ENCODE results near the gene FAM174C.
A peak's percentile ranks its signal among the peaks of the same experiment; 100 is the strongest.

The FAM174C gene

DNA sequence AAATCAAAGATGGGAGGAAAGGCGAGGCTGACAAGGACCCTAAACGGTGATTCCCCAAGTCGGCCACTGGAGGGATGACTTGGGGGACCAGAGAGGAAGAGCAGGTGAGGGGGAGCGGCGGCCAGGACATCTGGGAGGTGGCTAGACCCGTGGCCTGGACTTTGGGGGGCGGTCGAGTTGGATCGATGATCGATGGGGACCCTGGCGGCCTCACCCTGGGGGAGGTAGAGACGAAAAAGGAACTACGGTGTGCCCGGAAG is 13.9 kb upstream of the FAM174C start:
- no peaks in the 10 kb centered on the region for H3K9me3 ChIP-seq (replicated peaks in 1 of 11)
- H3K27me3 ChIP-seq: no peaks in the 10 kb centered on the region
- peaks cover 20 to 87% (median 47%) of the 10 kb centered on the region in 11 experiments for H4K20me1 ChIP-seq
- H3K9ac ChIP-seq: peak overlapping the region; percentile 66 to 96 (median 80)
- peak overlapping the region; percentile 60 to 84 (median 75) for H3K27ac ChIP-seq
- peaks cover 13 to 20% (median 19%) of the 10 kb centered on the region in 11 experiments for H3K36me3 ChIP-seq
- no peak for TF ChIP-seq Cebpa-rat (IDR thresholded peaks at IDR 0.05)
- peaks cover 89 to 97% (median 96%) of the 10 kb centered on the region in 10 experiments for H3K4me1 ChIP-seq
- peak overlapping the region; percentile 65 to 77 (median 72) for H3K4me3 ChIP-seq
- H3K4me2 ChIP-seq: peak overlapping the region; percentile 93 to 100 (median 99)

DNA sequence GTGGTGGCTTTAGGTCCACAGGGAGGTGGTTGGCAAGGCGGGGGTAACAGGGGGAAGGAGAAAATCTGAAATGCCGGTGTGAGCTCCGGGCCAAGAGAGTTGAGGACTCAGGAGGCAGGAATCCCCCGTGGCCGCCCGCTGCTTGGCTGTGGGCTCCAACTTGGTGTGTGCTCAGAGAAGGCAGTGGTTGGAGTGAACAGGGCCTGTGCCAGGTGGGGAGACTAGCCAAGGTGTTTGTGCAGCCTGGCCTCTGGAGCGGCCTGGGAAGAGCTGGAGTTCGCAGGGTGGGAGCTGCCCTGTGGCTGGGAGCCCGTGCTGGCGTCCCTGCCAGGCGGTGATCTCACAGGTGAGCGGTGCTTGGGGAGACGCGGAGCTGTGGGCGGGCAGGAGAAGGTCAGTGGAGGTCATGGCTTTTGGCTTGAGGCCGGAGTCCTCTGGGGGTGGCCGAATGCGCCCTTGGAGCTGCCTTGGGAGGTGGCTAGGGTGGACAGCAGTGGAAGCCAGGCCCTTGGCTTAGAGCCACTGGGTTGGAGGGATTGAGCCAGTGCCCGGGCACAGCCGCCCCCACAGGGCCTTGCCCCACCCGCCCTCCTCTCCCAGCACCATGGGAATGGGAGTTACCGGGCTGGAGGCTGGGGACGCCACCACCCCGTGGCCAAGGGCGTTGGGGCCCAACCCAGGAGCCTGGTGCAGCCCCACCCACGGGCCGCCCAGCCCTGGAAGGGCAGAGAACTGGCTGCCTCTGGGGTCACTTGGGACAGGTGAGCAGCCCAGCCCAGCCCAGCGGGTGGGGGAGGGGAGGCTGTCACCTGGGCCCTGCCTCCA is 13.3 kb upstream of the FAM174C start:
- Histone ChIP-seq H3K27ac (peak overlapping the region; percentile 60 to 84 (median 75); a peak in 20 of 22 replicates), H3K36me3 (peaks cover 8 to 15% (median 14%) of the 10 kb centered on the region in 11 experiments), H3K9me3 (replicated peaks in 1 of 11) (no peaks in the 10 kb centered on the region), H3K9ac (peak overlapping the region; percentile 66 to 96 (median 80)), H3K27me3 (no peaks in the 10 kb centered on the region), H3K4me2 (peak overlapping the region; percentile 93 to 100 (median 99)), H3K4me1 (peaks cover 85 to 97% (median 94%) of the 10 kb centered on the region in 10 experiments), H4K20me1 (peaks cover 15 to 83% (median 42%) of the 10 kb centered on the region in 11 experiments), H3K4me3 (peak overlapping the region; percentile 65 to 77 (median 72))
- no peak for TF ChIP-seq Cebpa-rat (IDR thresholded peaks at IDR 0.05)

DNA sequence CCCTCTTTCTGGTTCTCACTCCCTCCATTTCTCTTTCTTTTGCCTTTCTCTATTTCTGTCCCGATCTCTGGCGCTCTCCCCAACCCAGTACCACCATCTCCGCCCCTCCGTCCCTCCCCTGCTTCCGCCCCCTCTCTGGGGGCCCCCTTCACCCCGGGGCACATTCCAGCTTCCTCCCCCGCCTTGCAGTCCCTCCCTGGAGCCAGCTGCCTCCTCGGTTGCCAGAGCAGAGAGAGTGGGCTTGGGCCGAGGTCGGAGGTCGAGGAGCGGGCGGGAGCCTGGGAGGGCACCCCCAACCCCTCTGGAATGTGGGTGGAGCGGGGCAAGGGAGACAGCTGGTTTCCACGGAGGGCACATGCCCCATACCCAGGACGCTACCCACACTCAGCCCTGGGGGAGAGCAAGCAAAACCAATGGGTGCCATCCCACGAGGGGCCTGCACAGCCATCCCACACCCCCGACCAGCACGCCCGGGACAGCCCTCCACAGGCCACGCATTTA is 12.7 kb upstream of the FAM174C start:
- Histone ChIP-seq H3K4me2 (peak overlapping the region; percentile 93 to 100 (median 99)), H3K4me1 (peaks cover 85 to 97% (median 94%) of the 10 kb centered on the region in 10 experiments), H3K36me3 (peaks cover 1 to 8% (median 7%) of the 10 kb centered on the region in 11 experiments; a peak in 19 of 22 replicates), H3K9me3 (replicated peaks in 1 of 11) (no peaks in the 10 kb centered on the region), H3K27ac (peak overlapping the region; percentile 9 to 84 (median 75); a peak in 19 of 22 replicates), H3K9ac (peak overlapping the region; percentile 66 to 96 (median 80); a peak in 21 of 22 replicates), H4K20me1 (peaks cover 8 to 83% (median 41%) of the 10 kb centered on the region in 11 experiments; a peak in 21 of 22 replicates), H3K4me3 (peak overlapping the region; percentile 65 to 77 (median 72)), H3K27me3 (no peaks in the 10 kb centered on the region; a peak in 2 of 22 replicates)
- TF ChIP-seq Cebpa-rat (IDR thresholded peaks at IDR 0.05): no peak

DNA sequence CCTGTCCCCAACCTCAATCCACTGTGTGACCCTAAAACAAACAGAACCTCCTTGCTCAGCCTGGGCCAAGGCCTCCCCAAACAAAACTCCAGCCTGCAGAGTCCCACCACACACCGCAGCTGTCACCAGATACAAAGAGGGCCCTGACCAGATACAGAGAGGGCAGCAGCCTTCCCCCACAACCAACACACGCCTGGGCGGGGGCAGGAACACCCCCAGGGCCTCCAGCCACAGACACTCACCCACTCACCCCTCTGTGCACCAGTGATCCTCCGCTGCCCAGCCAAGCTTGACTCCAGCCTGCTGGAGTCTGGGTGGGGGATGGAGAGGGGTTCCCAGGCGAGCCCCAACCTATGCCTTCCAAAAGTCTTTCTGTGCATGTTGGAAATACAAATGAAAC is 12.1 kb upstream of the FAM174C start:
- H3K4me2 ChIP-seq: peak overlapping the region; percentile 93 to 100 (median 99)
- peak overlapping the region; percentile 65 to 77 (median 72); a peak in 18 of 20 replicates for H3K4me3 ChIP-seq
- TF ChIP-seq Cebpa-rat (IDR thresholded peaks at IDR 0.05): no peak
- H3K27ac ChIP-seq: peak overlapping the region in 10 of 11 experiments; percentile 68 to 84 (median 76); a peak in 17 of 22 replicates
- peaks cover 3 to 83% (median 39%) of the 10 kb centered on the region in 11 experiments; a peak in 20 of 22 replicates for H4K20me1 ChIP-seq
- H3K9me3 ChIP-seq (replicated peaks in 1 of 11): no peaks in the 10 kb centered on the region
- peaks cover 0 to 3% (median 2%) of the 10 kb centered on the region in 11 experiments; a peak in 16 of 22 replicates for H3K36me3 ChIP-seq
- H3K27me3 ChIP-seq: no peaks in the 10 kb centered on the region; a peak in 2 of 22 replicates
- peak overlapping the region in 10 of 11 experiments; percentile 66 to 96 (median 80); a peak in 18 of 22 replicates for H3K9ac ChIP-seq
- peaks cover 85 to 97% (median 94%) of the 10 kb centered on the region in 10 experiments for H3K4me1 ChIP-seq

DNA sequence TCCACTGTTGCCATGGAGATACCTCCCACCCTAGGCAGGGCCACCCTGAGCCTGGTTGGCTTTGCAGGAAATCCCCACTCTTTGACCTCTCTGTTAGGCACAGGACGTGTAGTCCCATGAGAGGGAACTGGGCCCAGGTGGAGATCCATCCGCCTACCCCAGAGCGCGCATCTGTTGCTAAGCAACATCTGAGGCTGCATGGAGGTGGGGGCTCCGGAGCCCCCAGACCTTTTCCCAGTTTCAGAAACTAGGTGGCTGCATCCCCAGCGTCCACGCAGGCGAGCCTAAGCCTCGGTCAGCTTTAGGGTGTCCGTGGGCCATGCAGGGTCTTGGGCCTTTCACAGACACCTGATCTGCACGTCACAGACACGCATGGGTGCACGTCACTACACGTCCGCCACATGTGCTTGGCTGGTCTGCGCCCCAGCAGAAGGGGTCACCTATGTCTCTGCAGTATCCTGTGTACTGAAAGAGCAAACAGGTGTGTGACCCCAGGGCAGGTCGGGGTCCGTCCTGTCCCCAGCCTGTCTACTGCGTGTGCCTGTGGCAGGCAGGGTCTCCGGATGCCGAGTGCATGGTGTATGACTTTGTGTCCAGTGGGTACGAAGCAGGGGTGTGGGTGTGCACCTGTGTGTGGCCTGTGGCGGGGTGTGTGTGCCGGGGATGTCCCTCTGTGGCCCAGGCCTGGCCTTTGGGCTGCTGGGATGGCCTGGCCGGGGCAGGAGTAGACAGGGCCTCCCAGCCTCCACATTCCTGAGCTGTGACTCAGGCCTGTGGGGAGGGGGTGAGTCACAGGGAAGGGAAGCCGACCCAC is 10.3 kb upstream of the FAM174C start:
- Histone ChIP-seq H3K4me2 (peak overlapping the region; percentile 93 to 100 (median 99)), H3K4me1 (peaks cover 75 to 89% (median 85%) of the 10 kb centered on the region in 10 experiments), H3K27ac (peak overlapping the region in 4 of 11 experiments; percentile 8 to 81 (median 28); a peak in 3 of 22 replicates), H3K36me3 (peaks cover 0 to 1% (median 0%) of the 10 kb centered on the region in 11 experiments; a peak in 3 of 22 replicates), H3K27me3 (no peaks in the 10 kb centered on the region; a peak in 2 of 22 replicates), H4K20me1 (peaks cover 6 to 76% (median 38%) of the 10 kb centered on the region in 11 experiments; a peak in 21 of 22 replicates), H3K9me3 (replicated peaks in 1 of 11) (no peaks in the 10 kb centered on the region), H3K4me3 (peak overlapping the region in 4 of 10 experiments; percentile 18 to 50 (median 35); a peak in 6 of 20 replicates), H3K9ac (peak overlapping the region in 5 of 11 experiments; percentile 11 to 41 (median 35); a peak in 3 of 22 replicates)
- TF ChIP-seq Cebpa-rat (IDR thresholded peaks at IDR 0.05): no peak

DNA sequence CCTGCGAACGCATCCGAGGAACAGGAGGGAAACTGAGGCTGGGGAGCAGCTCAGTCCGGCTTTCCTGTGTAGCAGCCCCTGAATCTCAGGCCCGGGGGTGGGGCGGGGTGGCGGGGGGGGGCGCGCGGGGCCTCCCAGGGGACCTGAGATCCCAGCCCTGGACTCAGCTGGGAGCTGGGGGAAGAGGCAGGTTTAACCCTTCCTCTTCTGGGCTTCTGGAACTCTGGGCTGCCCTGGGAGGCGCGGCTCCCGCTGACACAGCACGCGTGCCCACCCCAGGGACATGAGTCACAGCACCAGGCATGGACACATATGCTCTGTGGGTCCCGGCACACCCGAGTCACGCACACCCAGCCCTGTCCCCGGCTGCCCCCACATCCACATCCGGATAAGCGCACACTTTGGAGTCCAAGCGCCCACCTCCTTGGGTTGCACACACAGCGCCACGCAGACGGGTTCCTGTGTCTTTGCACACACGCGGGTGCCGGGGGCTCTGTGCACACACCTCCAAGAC is 9.7 kb upstream of the FAM174C start:
- H3K9ac ChIP-seq: peak overlapping the region in 10 of 11 experiments; percentile 13 to 100 (median 86); a peak in 15 of 22 replicates
- H3K4me1 ChIP-seq: peaks cover 74 to 89% (median 85%) of the 10 kb centered on the region in 10 experiments
- H3K4me3 ChIP-seq: peak overlapping the region; percentile 51 to 75 (median 62); a peak in 19 of 20 replicates
- TF ChIP-seq Cebpa-rat (IDR thresholded peaks at IDR 0.05): no peak
- H4K20me1 ChIP-seq: peaks cover 12 to 76% (median 41%) of the 10 kb centered on the region in 11 experiments
- H3K4me2 ChIP-seq: peak overlapping the region; percentile 93 to 100 (median 99)
- H3K27ac ChIP-seq: peak overlapping the region in 9 of 11 experiments; percentile 18 to 74 (median 58); a peak in 10 of 22 replicates
- no peaks in the 10 kb centered on the region; a peak in 2 of 22 replicates for H3K27me3 ChIP-seq
- H3K36me3 ChIP-seq: peaks cover 2 to 8% (median 5%) of the 10 kb centered on the region in 11 experiments; a peak in 20 of 22 replicates
- H3K9me3 ChIP-seq (replicated peaks in 1 of 11): no peaks in the 10 kb centered on the region

DNA sequence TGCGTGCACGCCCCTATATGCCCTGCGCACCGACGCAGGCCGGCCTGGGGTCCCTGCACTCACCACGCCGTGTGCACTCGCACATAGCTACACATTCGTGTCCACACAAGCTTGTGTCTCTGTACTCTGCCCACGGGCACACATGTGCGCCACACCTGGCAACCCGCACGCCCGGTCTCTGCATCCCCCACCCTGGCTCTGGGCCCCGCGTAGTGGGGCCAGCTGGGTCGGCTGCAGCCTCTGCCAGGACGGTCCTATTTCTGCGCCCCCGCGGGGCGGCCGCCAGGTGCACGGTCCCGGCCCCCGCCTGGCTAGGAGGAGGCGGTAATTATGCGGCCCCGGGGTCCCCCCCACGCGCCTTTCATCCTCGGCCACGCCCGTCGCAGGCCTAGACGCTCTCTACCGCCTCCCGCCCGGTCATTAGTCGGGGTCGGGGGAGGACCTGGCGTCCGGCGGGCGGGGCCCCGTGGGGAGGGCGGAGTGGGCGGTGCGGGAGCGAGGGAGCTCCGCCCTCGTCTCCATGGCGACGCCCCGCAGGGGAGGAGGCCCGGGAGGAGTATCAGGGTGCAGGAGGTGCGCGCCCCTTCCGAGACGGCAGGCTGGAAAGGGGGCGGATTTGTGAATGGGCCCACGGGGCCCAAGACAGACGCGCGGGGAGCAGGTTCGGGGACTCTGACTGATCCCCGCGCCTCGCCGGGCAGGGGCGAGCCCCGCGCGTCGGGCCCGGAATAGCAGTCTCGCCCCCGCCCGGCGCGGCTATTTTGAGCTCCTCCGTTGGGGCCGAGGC is 9.0 kb upstream of the FAM174C start:
- H3K27me3 ChIP-seq: no peaks in the 10 kb centered on the region; a peak in 2 of 22 replicates
- peak overlapping the region in 10 of 11 experiments; percentile 22 to 74 (median 60); a peak in 19 of 22 replicates for H3K27ac ChIP-seq
- peaks cover 8 to 14% (median 11%) of the 10 kb centered on the region in 11 experiments for H3K36me3 ChIP-seq
- peaks cover 79 to 92% (median 89%) of the 10 kb centered on the region in 10 experiments for H3K4me1 ChIP-seq
- peak overlapping the region; percentile 93 to 100 (median 98) for H3K4me2 ChIP-seq
- no peak for TF ChIP-seq Cebpa-rat (IDR thresholded peaks at IDR 0.05)
- H3K9ac ChIP-seq: peak overlapping the region; percentile 50 to 100 (median 74)
- no peaks in the 10 kb centered on the region for H3K9me3 ChIP-seq (replicated peaks in 1 of 11)
- peak overlapping the region; percentile 51 to 75 (median 62) for H3K4me3 ChIP-seq
- H4K20me1 ChIP-seq: peaks cover 19 to 83% (median 47%) of the 10 kb centered on the region in 11 experiments

Measured in BLaER1 treated with 17β-estradiol and CSF1 and Interleukin-3, amounts not matched to agents 10 nM and 100 nM (cell line).